K562 (cell line): Measurements from ENCODE around the gene CPPED1. TPM values are rescaled to one million over a fixed set of nuclear protein-coding genes. Genes with fewer than 3 reads are reported as not detected.

Experiments used
- ATAC-seq: fragments of 200-7000 bp; cut with Tn5 transposase; 3 replicates; pipeline ENCODE4 v1.9.1; 2020; ENCODE audit warnings: moderate library complexity
- BruUV-seq: library from RNA; stranded (reverse); fragments of 400-500 nt; replicated peaks from 2 replicates; lab custom pipeline; 2021; lab: Mats Ljungman, UMichigan
- CTCF ChIA-PET: fragments of 300-600 bp; formaldehyde crosslinking; extraction: SDS; loops from one replicate; lab custom pipeline; 2021; ENCODE audit warnings: low intra/inter-chr PET ratio; lab: Yijun Ruan, JAX
- POLR2A ChIA-PET: fragments of 300-600, 350-650 bp; sonication (Branson Sonifier 250); formaldehyde crosslinking; extraction: SDS; loops from one replicate; lab custom pipeline; 2021; ENCODE audit warnings: antibody characterized with exemption, inconsistent platforms; lab: Yijun Ruan, JAX
- DNase-seq, 4 experiments: peaks; one replicate each; pipeline versions ENCODE4 v3.0.0 to v3.0.0-alpha.2; 2011 to 2018; ENCODE audit warnings: low spot score in 3 of 4, mixed read lengths in 3 of 4; ENCODE audit errors: extremely low read depth in 1 of 4
- FAIRE-seq: peaks from 2 replicates; lab custom pipeline; 2011; peaks lifted over from hg19 to GRCh38; lab: Jason Lieb, UNC
- H2AFZ ChIP-seq: 2 replicates; pipeline ENCODE4 v1.6.0; 2011; ENCODE audit warnings: low read depth, low read length, control low read depth, inconsistent platforms
- H3K27ac ChIP-seq: fragments of 200-600 bp; 3 replicates; pipeline ENCODE4 v1.8.0; 2011; ENCODE audit warnings: low read depth, mild to moderate bottlenecking, control low read depth, inconsistent platforms, low read length, moderate library complexity, mixed read lengths; ENCODE audit errors: extremely low read depth
- H3K27me3 ChIP-seq, 2 experiments: fragments of 300-600 bp in 1 of 2; 2 replicates in 1 of 2; 3 replicates in 1 of 2; pipeline versions ENCODE4 v1.6.0 to v1.8.0; 2011; ENCODE audit warnings: inconsistent platforms in 2 of 2, low read length in 2 of 2, mild to moderate bottlenecking in 1 of 2, mixed read lengths in 1 of 2, moderate library complexity in 1 of 2; ENCODE audit not compliant: control insufficient read depth in 2 of 2, insufficient read depth in 2 of 2
- H3K36me3 ChIP-seq: fragments of 300-600 bp; 3 replicates; pipeline ENCODE4 v1.8.0; 2011; ENCODE audit warnings: mild to moderate bottlenecking, low read length, inconsistent platforms; ENCODE audit not compliant: control insufficient read depth, insufficient read depth
- H3K4me1 ChIP-seq, 2 experiments: fragments of 200-600 bp in 1 of 2; replicated peaks in 1 of 2; 2 replicates in 1 of 2; 3 replicates in 1 of 2; pipeline versions ENCODE4 v1.5.1 to v1.8.0; 2011; ENCODE audit warnings: inconsistent platforms in 2 of 2, low read length in 2 of 2, mild to moderate bottlenecking in 1 of 2, mixed read lengths in 1 of 2, moderate library complexity in 1 of 2; ENCODE audit not compliant: control insufficient read depth in 2 of 2, insufficient read depth in 2 of 2
- H3K4me2 ChIP-seq: 2 replicates; pipeline ENCODE4 v1.6.1; 2011; ENCODE audit warnings: low read length, control low read depth, inconsistent platforms, mixed read lengths; ENCODE audit not compliant: insufficient read depth
- H3K4me3 ChIP-seq: fragments of 200-600 bp; sonication (generic), shearing (Covaris generic); 2 replicates; pipeline ENCODE4 v1.5.1; 2016; ENCODE audit warnings: control low read depth, inconsistent platforms
- H3K79me2 ChIP-seq: fragments of 200-600 bp; 3 replicates; pipeline ENCODE4 v1.8.0; 2011; ENCODE audit warnings: low read length, inconsistent platforms; ENCODE audit not compliant: control insufficient read depth, insufficient read depth
- H3K9ac ChIP-seq, 2 experiments: 2 replicates each; pipeline versions ENCODE4 v1.6.0 to v1.6.1; 2011; ENCODE audit warnings: low read depth in 2 of 2, low read length in 2 of 2, control low read depth in 1 of 2, inconsistent platforms in 1 of 2, mild to moderate bottlenecking in 1 of 2, mixed read lengths in 1 of 2; ENCODE audit not compliant: insufficient read depth in 1 of 2
- H3K9me1 ChIP-seq: one replicate; pipeline ENCODE4 v1.6.0; 2011; ENCODE audit warnings: inconsistent platforms, mild to moderate bottlenecking, low read length, moderate library complexity; ENCODE audit not compliant: control insufficient read depth, insufficient read depth
- H3K9me3 ChIP-seq: replicated peaks from 2 replicates; pipeline ENCODE4 v1.5.1; 2011; ENCODE audit warnings: low read depth, low read length, inconsistent platforms; ENCODE audit not compliant: control insufficient read depth, insufficient read depth
- H4K20me1 ChIP-seq: replicated peaks from 2 replicates; pipeline ENCODE4 v1.6.1; 2011; ENCODE audit warnings: low read length, inconsistent platforms, mixed read lengths; ENCODE audit not compliant: control insufficient read depth, insufficient read depth
- BRD4 ChIP-seq: fragments of 200-600 bp; sonication (generic); IDR thresholded peaks from 2 replicates; pipeline ENCODE4 v1.6.1; 2017; ENCODE audit warnings: inconsistent platforms
- CHCHD3 ChIP-seq: fragments of 250-450 bp; sonication (Bioruptor Pico); IDR thresholded peaks from 2 replicates; pipeline ENCODE4 v2.1.2; 2022; ENCODE audit warnings: mild to moderate bottlenecking
- HNRNPUL1 ChIP-seq: fragments of 200-400 bp; formaldehyde crosslinking; IDR thresholded peaks from 2 replicates; pipeline ENCODE4 v1.6.1; 2017; ENCODE audit warnings: low read length
- IRF2 ChIP-seq: sonication (generic); formaldehyde crosslinking; IDR thresholded peaks from 2 replicates; pipeline ENCODE4 v1.8.1; 2022; ENCODE audit warnings: mild to moderate bottlenecking, missing genetic modification reagents
- MED1 ChIP-seq: sonication (generic); formaldehyde crosslinking; IDR thresholded peaks from 2 replicates; pipeline ENCODE4 v1.8.1; 2023; ENCODE audit warnings: missing genetic modification reagents, borderline replicate concordance
- NCOA6 ChIP-seq: fragments of 450-650 bp; IDR thresholded peaks from 2 replicates; pipeline ENCODE4 v1.6.1; 2017; ENCODE audit warnings: mild to moderate bottlenecking
- NR2F6 ChIP-seq: fragments of 450-650 bp; formaldehyde crosslinking; IDR thresholded peaks from 2 replicates; pipeline ENCODE4 v1.4.0; 2020; ENCODE audit warnings: mild to moderate bottlenecking
- RBM15 ChIP-seq: fragments of 200-400 bp; formaldehyde crosslinking; IDR thresholded peaks from 2 replicates; pipeline ENCODE4 v1.6.1; 2018; ENCODE audit warnings: mild to moderate bottlenecking, low read length, moderate library complexity; ENCODE audit not compliant: insufficient read depth
- UBTF ChIP-seq, 2 experiments: IDR thresholded peaks; 2 replicates each; pipeline ENCODE4 v1.6.1; 2012; ENCODE audit warnings: improper control_type of control experiment in 2 of 2, low read depth in 2 of 2, low read length in 2 of 2, borderline replicate concordance in 1 of 2
- XRCC4 ChIP-seq: IDR thresholded peaks from one replicate; pipeline ENCODE4 v1.6.1; 2011; ENCODE audit not compliant: insufficient read depth, insufficient read length; ENCODE audit errors: extremely low read depth
- ZNF780A ChIP-seq: fragments of 250-450 bp; sonication (Bioruptor Pico); IDR thresholded peaks from 2 replicates; pipeline ENCODE4 v1.5.0; 2021; ENCODE audit warnings: mild to moderate bottlenecking
- WGBS: fragments of 100-300 bp; shearing (Covaris generic); methylation state at CpG from one replicate; pipeline ENCODE4 v1.1.6; 2016; ENCODE audit warnings: low coverage, mixed read lengths; ENCODE audit not compliant: insufficient coverage; ENCODE audit errors: missing lambda C conversion rate; 5-methylcytosine and 5-hydroxymethylcytosine counted together
- in situ Hi-C: fragments of 300-500 bp; cut with MboI; formaldehyde crosslinking; loops from 4 replicates; pipeline ENCODE4 v1.15.0; 2018; ENCODE audit warnings: inconsistent platforms, mixed read lengths
- intact Hi-C: fragments of 100-400 bp; cut with micrococcal nuclease; formaldehyde crosslinking; loops from 2 replicates; pipeline ENCODE4 v1.14.2; 2022
- polyA plus RNA-seq, 8 experiments: library from polyadenylated mRNA; depleted of rRNA in 4 of 8; stranded (reverse) in 5 of 8; unstranded in 3 of 8; fragments of >200 nt; fragmentation: Nextera tagmentation in 2 of 8; fragmentation: Illumina TruSeq in 1 of 8; extraction: Ambion mirVana in 2 of 8; extraction: Trizol in 1 of 8; gene quantifications; 2 replicates each; pipeline versions ENCODE4 v1.2.1 to v1.2.3, GENCODE V29; 2011 to 2014; ENCODE audit warnings: inconsistent platforms in 1 of 8, missing spikeins in 1 of 8
- total RNA-seq, 7 experiments: library from RNA; depleted of rRNA in 6 of 7; stranded (reverse); fragments of >200 nt in 6 of 7; fragmentation: Illumina TruSeq in 2 of 7; extraction: Trizol in 2 of 7; gene quantifications; 2 replicates each; pipeline versions ENCODE4 v1.2.1 to v1.2.3, GENCODE V29; 2011 to 2021; ENCODE audit warnings: low replicate concordance in 1 of 7

CPPED1 gene
- total and polyA plus RNA-seq, 9 of the 15 experiments (the other 6 are each of a cell fraction or from before 2014, with no cell fraction given): 7.5 to 25.7 (median 16.9) TPM

DNA sequence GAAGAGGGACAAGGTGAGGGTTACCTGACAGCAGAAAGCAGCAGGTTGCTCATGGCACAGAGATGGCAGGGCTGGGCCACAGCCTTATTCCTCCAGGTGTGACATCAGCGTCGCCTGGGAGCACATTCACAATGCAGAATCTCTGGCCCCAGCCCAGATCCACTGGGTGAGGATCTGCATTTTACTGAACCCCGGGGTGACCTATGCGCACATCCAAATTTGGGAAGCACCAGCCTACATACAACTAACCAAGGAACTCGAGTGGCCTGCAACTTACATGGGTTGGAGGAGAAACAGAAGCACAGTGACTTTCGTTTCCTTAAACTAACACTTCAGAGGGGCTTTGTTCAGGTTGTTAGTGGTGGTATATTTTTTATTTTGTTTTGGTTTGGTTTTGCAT, 17.6 kb downstream of the CPPED1 start:
- H3K79me2 ChIP-seq: no peaks in the 10 kb centered on the region; the same call in 1 of the 3 replicates

More for the DNA sequence above, 17.6 kb downstream of the CPPED1 start:
- intact Hi-C loops (no loop called here), in situ Hi-C loops (no loop called here)
- CTCF ChIA-PET: no interaction called here
- no peaks in the 10 kb centered on the region for H4K20me1 ChIP-seq
- no peaks in the 10 kb centered on the region for H3K9me1 ChIP-seq
- H3K4me2 ChIP-seq: no peak overlapping the region
- BruUV-seq: no TSS peak
- no peaks in the 10 kb centered on the region for H3K4me1 ChIP-seq
- FAIRE-seq (no peak), ATAC-seq (no peak), DNase-seq (no peak)
- TF ChIP-seq HNRNPUL1 (no peak), UBTF (IDR thresholded peaks at IDR 0.05; ENCODE audit: borderline replicate concordance in 1 of 2, low read depth in 2 of 2, low read length in 2 of 2) (no peak), NCOA6 (no peak), RBM15 (no peak), MED1 (CRISPR knock-in tag) (no peak), BRD4 (no peak), ZNF780A (CRISPR knock-in tag) (no peak), NR2F6 (CRISPR knock-in tag) (no peak), XRCC4 (no peak), CHCHD3 (CRISPR knock-in tag) (no peak), IRF2 (no peak)
- H3K9ac ChIP-seq: no peak overlapping the region
- WGBS: 75% methylated on average over 6 of the region's 6 CpGs
- H3K36me3 ChIP-seq: peaks cover 4% of the 10 kb centered on the region; the same call in 2 of the 3 replicates
- POLR2A ChIA-PET: no interaction called here
- H3K27ac ChIP-seq: no peak overlapping the region
- no peak overlapping the region for H2AFZ ChIP-seq
- H3K4me3 ChIP-seq: no peak overlapping the region
- no peaks in the 10 kb centered on the region for H3K27me3 ChIP-seq
- H3K9me3 ChIP-seq: peaks cover 4% of the 10 kb centered on the region; the same call in 1 of the 2 replicates
